Activated naive CD8-positive, alpha-beta T cell treated with anti-CD3 and anti-CD28 coated beads, Interleukin-2, amount 10 ng/mL, durations not matched to agents 7 days and 5 days (primary cell): Measurements from ENCODE around the gene CEP120. TPM values are rescaled to one million over a fixed set of nuclear protein-coding genes. Genes with fewer than 3 reads are reported as not detected.
"Not testable (repeated sequence)": the region's sequence is repeated elsewhere in the genome, so short reads cannot be mapped to it uniquely, and the experiment has no call there.

Experiments
- ATAC-seq: fragments of 150-1000 bp; cut with Tn5 transposase; one replicate; pipeline ENCODE4 v1.10.0; 2021; ENCODE audit warnings: low read depth, moderate library complexity
- POLR2A ChIA-PET: fragments of 350-600 bp; sonication (Branson Sonifier 250); formaldehyde crosslinking; loops from one replicate; lab custom pipeline; 2021; ENCODE audit warnings: antibody characterized with exemption; lab: Charles Lee
- DNase-seq: peaks from one replicate; pipeline ENCODE4 v3.0.0; 2021
- H3K27ac Mint-ChIP-seq: one replicate; pipeline ENCODE4 v1.8.0; 2022; ENCODE audit warnings: mild to moderate bottlenecking, mixed read lengths
- H3K27me3 Mint-ChIP-seq: one replicate; pipeline ENCODE4 v1.8.0; 2022; ENCODE audit warnings: mild to moderate bottlenecking, moderate library complexity, mixed read lengths
- H3K36me3 Mint-ChIP-seq: one replicate; pipeline ENCODE4 v1.8.0; 2021; ENCODE audit warnings: mild to moderate bottlenecking, mixed read lengths
- H3K4me1 Mint-ChIP-seq: one replicate; pipeline ENCODE4 v1.8.0; 2021; ENCODE audit warnings: mixed read lengths
- H3K4me3 Mint-ChIP-seq: one replicate; pipeline ENCODE4 v1.8.0; 2022; ENCODE audit warnings: mild to moderate bottlenecking, moderate library complexity, mixed read lengths
- H3K9me3 Mint-ChIP-seq: one replicate; pipeline ENCODE4 v1.8.0; 2021; ENCODE audit warnings: mixed read lengths
- total RNA-seq, 2 experiments: library from RNA; stranded (reverse); gene quantifications; one replicate each; pipeline ENCODE4 v1.2.3, GENCODE V29; 2021

Gene CEP120
- total RNA-seq, 2 experiments from 2014 or later: 41.7 to 42.8 TPM

GRCh38 chr5:123359454-123360200, 63.6 kb downstream of the CEP120 start:
- Mint-ChIP-seq H3K27me3 (no peaks in the 10 kb centered on the region), H3K4me3 (no peak overlapping the region), H3K4me1 (no peaks in the 10 kb centered on the region), H3K36me3 (peaks cover 37% of the 10 kb centered on the region), H3K27ac (no peak overlapping the region), H3K9me3 (peaks cover 2% of the 10 kb centered on the region)
- no peak for ATAC-seq
- DNase-seq: no peak
- POLR2A ChIA-PET: no interaction called here

GRCh38 chr5:123358751-123359150, 64.5 kb downstream of the CEP120 start:
- no peaks in the 10 kb centered on the region for H3K4me1 Mint-ChIP-seq
- DNase-seq (no peak), ATAC-seq (no peak)
- peaks cover 2% of the 10 kb centered on the region for H3K9me3 Mint-ChIP-seq
- POLR2A ChIA-PET: no interaction called here
- no peak overlapping the region for H3K27ac Mint-ChIP-seq
- H3K36me3 Mint-ChIP-seq: peaks cover 37% of the 10 kb centered on the region
- no peaks in the 10 kb centered on the region for H3K27me3 Mint-ChIP-seq
- H3K4me3 Mint-ChIP-seq: no peak overlapping the region

- Mint-ChIP-seq H3K27me3 (no peaks in the 10 kb centered on the region), H3K9me3 (peaks cover 2% of the 10 kb centered on the region), H3K36me3 (peaks cover 37% of the 10 kb centered on the region), H3K27ac (no peak overlapping the region), H3K4me1 (no peaks in the 10 kb centered on the region), H3K4me3 (no peak overlapping the region)
- ATAC-seq: no peak
- POLR2A ChIA-PET: no interaction called here
- DNase-seq: no peak
These were observed 64.9 kb downstream of the CEP120 start for GRCh38 chr5:123358304-123358703.

GRCh38 chr5:123351820-123352219, 71.4 kb downstream of the CEP120 start:
- Mint-ChIP-seq H3K27me3 (no peaks in the 10 kb centered on the region), H3K36me3 (peaks cover 10% of the 10 kb centered on the region), H3K9me3 (peaks cover 2% of the 10 kb centered on the region), H3K4me3 (no peak overlapping the region), H3K27ac (no peak overlapping the region), H3K4me1 (no peaks in the 10 kb centered on the region)
- ATAC-seq (no peak), DNase-seq (no peak)
- POLR2A ChIA-PET: no interaction called here

GRCh38 chr5:123351240-123351639, 72.0 kb downstream of the CEP120 start:
- Mint-ChIP-seq H3K4me3 (no peak overlapping the region), H3K4me1 (no peaks in the 10 kb centered on the region), H3K27ac (no peak overlapping the region), H3K27me3 (no peaks in the 10 kb centered on the region), H3K9me3 (peaks cover 2% of the 10 kb centered on the region), H3K36me3 (peaks cover 10% of the 10 kb centered on the region)
- no peak for ATAC-seq
- no peak for DNase-seq
- POLR2A ChIA-PET: no interaction called here

GRCh38 chr5:123350742-123351141, 72.5 kb downstream of the CEP120 start:
- Mint-ChIP-seq H3K36me3 (peaks cover 7% of the 10 kb centered on the region), H3K4me1 (no peaks in the 10 kb centered on the region), H3K27me3 (no peaks in the 10 kb centered on the region), H3K27ac (no peak overlapping the region), H3K9me3 (peaks cover 2% of the 10 kb centered on the region), H3K4me3 (no peak overlapping the region)
- DNase-seq: no peak
- POLR2A ChIA-PET: no interaction called here
- ATAC-seq: no peak

- H3K4me1 Mint-ChIP-seq: no peaks in the 10 kb centered on the region
- POLR2A ChIA-PET: no interaction called here
- ATAC-seq: no peak
- no peak overlapping the region for H3K27ac Mint-ChIP-seq
- no peak for DNase-seq
- no peaks in the 10 kb centered on the region for H3K27me3 Mint-ChIP-seq
- H3K36me3 Mint-ChIP-seq: peaks cover 4% of the 10 kb centered on the region
- H3K9me3 Mint-ChIP-seq: no peaks in the 10 kb centered on the region
- no peak overlapping the region for H3K4me3 Mint-ChIP-seq
These were observed 78.3 kb downstream of the CEP120 start for GRCh38 chr5:123344816-123345426.

GRCh38 chr5:123340928-123341327, 82.3 kb downstream of the CEP120 start:
- POLR2A ChIA-PET: no interaction called here
- DNase-seq (no peak), ATAC-seq (no peak)
- Mint-ChIP-seq H3K4me1 (no peaks in the 10 kb centered on the region), H3K27me3 (no peaks in the 10 kb centered on the region), H3K36me3 (no peaks in the 10 kb centered on the region), H3K4me3 (no peak overlapping the region), H3K9me3 (no peaks in the 10 kb centered on the region), H3K27ac (no peak overlapping the region)

- H3K27me3 Mint-ChIP-seq, POLR2A ChIA-PET, H3K36me3 Mint-ChIP-seq, DNase-seq, H3K4me1 Mint-ChIP-seq, H3K27ac Mint-ChIP-seq, ATAC-seq, H3K4me3 Mint-ChIP-seq, H3K9me3 Mint-ChIP-seq: not testable (repeated sequence)
These were observed 114.8 kb downstream of the CEP120 start for GRCh38 chr5:123308377-123308776.

- no peaks in the 10 kb centered on the region for H3K9me3 Mint-ChIP-seq
- H3K27me3 Mint-ChIP-seq: peaks cover 1% of the 10 kb centered on the region
- peaks cover 4% of the 10 kb centered on the region for H3K4me1 Mint-ChIP-seq
- ATAC-seq (no peak), DNase-seq (no peak)
- H3K36me3 Mint-ChIP-seq: no peaks in the 10 kb centered on the region
- no peak overlapping the region for H3K4me3 Mint-ChIP-seq
- H3K27ac Mint-ChIP-seq: no peak overlapping the region
- POLR2A ChIA-PET: no interaction called here
These were observed 117.5 kb downstream of the CEP120 start for GRCh38 chr5:123305751-123306150.

GRCh38 chr5:123304777-123305316, 118.4 kb downstream of the CEP120 start:
- POLR2A ChIA-PET: no interaction called here
- no peak overlapping the region for H3K27ac Mint-ChIP-seq
- no peak overlapping the region for H3K4me3 Mint-ChIP-seq

GRCh38 chr5:123303802-123304201, 119.4 kb downstream of the CEP120 start:
- POLR2A ChIA-PET: no interaction called here

More at GRCh38 chr5:123304777-123305316, 118.4 kb downstream of the CEP120 start:
- peaks cover 4% of the 10 kb centered on the region for H3K4me1 Mint-ChIP-seq
- ATAC-seq (no peak), DNase-seq (no peak)
- no peaks in the 10 kb centered on the region for H3K36me3 Mint-ChIP-seq
- peaks cover 6% of the 10 kb centered on the region for H3K27me3 Mint-ChIP-seq
- peaks cover 2% of the 10 kb centered on the region for H3K9me3 Mint-ChIP-seq

GRCh38 chr5:123300266-123300665, 122.9 kb downstream of the CEP120 start:
- Mint-ChIP-seq H3K36me3 (no peaks in the 10 kb centered on the region), H3K9me3 (peaks cover 10% of the 10 kb centered on the region), H3K4me3 (no peak overlapping the region), H3K27me3 (peaks cover 5% of the 10 kb centered on the region), H3K4me1 (peaks cover 7% of the 10 kb centered on the region), H3K27ac (no peak overlapping the region)
- no peak for ATAC-seq
- no peak for DNase-seq
- POLR2A ChIA-PET: no interaction called here

More at GRCh38 chr5:123303802-123304201, 119.4 kb downstream of the CEP120 start:
- H3K27ac Mint-ChIP-seq: no peak overlapping the region
- H3K36me3 Mint-ChIP-seq: no peaks in the 10 kb centered on the region
- no peak for ATAC-seq
- H3K9me3 Mint-ChIP-seq: peaks cover 10% of the 10 kb centered on the region
- no peak overlapping the region for H3K4me3 Mint-ChIP-seq
- peaks cover 7% of the 10 kb centered on the region for H3K4me1 Mint-ChIP-seq
- peaks cover 6% of the 10 kb centered on the region for H3K27me3 Mint-ChIP-seq
- no peak for DNase-seq

- no peak overlapping the region for H3K4me3 Mint-ChIP-seq
- peaks cover 3% of the 10 kb centered on the region for H3K4me1 Mint-ChIP-seq
- H3K9me3 Mint-ChIP-seq: peaks cover 10% of the 10 kb centered on the region
- no peak overlapping the region for H3K27ac Mint-ChIP-seq
- DNase-seq: no peak
- H3K27me3 Mint-ChIP-seq: peaks cover 6% of the 10 kb centered on the region
- POLR2A ChIA-PET: no interaction called here
- no peaks in the 10 kb centered on the region for H3K36me3 Mint-ChIP-seq
- no peak for ATAC-seq
These were observed 124.1 kb downstream of the CEP120 start for GRCh38 chr5:123299136-123299535.
